GM13976 (cell line): Measurements from ENCODE around the gene MAPK12.

Experiments used
- DNase-seq: peaks from one replicate; pipeline ENCODE4 v3.0.0; 2012; ENCODE audit warnings: low spot score
- in situ Hi-C: fragments of 300-500 bp; cut with MboI; formaldehyde crosslinking; loops from one replicate; pipeline ENCODE4 v1.12.0; 2022; ENCODE audit warnings: low sequenced_read_pairs, mixed read lengths, inconsistent platforms; ENCODE audit not compliant: unreplicated experiment
- TF ChIP-seq, protein P1 (sequence below): IDR thresholded peaks from 2 replicates; pipeline ENCODE4 v1.5.1; 2012; ENCODE audit warnings: borderline replicate concordance, mild to moderate bottlenecking; ENCODE audit not compliant: insufficient read depth; ENCODE audit errors: extremely low read depth, missing control alignments, control extremely low read depth

The MAPK12 gene

GRCh38 chr22:50260801-50261614 is 475 bp downstream of the MAPK12 start:
- TF ChIP-seq, protein P1, sequence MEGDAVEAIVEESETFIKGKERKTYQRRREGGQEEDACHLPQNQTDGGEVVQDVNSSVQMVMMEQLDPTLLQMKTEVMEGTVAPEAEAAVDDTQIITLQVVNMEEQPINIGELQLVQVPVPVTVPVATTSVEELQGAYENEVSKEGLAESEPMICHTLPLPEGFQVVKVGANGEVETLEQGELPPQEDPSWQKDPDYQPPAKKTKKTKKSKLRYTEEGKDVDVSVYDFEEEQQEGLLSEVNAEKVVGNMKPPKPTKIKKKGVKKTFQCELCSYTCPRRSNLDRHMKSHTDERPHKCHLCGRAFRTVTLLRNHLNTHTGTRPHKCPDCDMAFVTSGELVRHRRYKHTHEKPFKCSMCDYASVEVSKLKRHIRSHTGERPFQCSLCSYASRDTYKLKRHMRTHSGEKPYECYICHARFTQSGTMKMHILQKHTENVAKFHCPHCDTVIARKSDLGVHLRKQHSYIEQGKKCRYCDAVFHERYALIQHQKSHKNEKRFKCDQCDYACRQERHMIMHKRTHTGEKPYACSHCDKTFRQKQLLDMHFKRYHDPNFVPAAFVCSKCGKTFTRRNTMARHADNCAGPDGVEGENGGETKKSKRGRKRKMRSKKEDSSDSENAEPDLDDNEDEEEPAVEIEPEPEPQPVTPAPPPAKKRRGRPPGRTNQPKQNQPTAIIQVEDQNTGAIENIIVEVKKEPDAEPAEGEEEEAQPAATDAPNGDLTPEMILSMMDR: no peak
- peak; percentile 81 for DNase-seq
- in situ Hi-C loops: no loop called here

GRCh38 chr22:50260434-50260800 is 1.1 kb downstream of the MAPK12 start:
- TF ChIP-seq, protein P1: no peak
- no peak for DNase-seq
- in situ Hi-C loops: no loop called here

- TF ChIP-seq, protein P1: no peak
- in situ Hi-C loops: no loop called here
These were observed 2.2 kb downstream of the MAPK12 start for GRCh38 chr22:50259302-50259701.

DNA sequence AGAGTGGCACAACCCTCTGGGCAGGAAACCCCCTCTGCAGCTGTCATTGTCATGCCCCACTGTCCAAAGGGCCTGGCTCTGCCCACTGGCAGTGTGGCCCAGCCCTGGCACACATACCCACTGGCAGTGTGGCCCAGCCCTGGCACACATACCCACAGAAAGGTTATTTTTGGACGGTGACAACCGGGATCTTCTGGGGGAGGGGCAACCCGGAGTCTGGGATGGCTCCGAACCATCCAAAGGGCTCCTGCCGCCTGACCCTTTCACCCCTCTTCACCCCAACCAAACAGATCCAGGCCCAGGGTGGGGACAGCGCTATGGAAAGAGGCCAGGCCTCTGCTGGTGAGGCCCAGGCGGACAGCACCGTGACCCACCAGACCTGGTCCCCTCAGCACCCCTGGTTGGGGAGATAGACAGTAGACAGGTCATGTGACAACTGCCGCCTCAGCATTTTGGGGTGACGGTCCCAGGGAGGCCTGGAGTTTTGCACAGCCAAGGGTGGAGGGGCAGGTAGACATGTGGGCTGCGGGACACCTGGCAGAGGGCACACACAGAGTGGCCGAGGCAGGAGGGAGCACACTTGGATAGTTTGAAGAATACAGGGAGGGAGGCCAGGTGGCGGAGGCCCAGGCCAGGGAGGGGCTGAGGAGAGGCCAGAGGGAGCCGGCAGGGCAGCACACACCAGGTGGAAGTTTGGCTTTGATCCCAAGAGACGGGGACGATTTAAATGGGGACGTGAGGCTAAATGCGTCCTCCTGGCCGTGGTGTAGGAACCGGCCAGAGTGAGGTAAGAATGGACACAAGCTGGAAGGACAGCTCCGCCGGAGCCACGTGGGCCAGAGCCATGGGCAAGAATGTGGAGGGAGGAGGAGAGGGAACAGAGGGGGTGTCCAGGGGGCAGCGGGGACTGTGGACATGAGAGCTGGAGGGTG is 2.9 kb downstream of the MAPK12 start:
- no peak for DNase-seq
- in situ Hi-C loops: no loop called here
- TF ChIP-seq, protein P1: no peak

More at GRCh38 chr22:50259302-50259701, 2.2 kb downstream of the MAPK12 start:
- DNase-seq: no peak

DNA sequence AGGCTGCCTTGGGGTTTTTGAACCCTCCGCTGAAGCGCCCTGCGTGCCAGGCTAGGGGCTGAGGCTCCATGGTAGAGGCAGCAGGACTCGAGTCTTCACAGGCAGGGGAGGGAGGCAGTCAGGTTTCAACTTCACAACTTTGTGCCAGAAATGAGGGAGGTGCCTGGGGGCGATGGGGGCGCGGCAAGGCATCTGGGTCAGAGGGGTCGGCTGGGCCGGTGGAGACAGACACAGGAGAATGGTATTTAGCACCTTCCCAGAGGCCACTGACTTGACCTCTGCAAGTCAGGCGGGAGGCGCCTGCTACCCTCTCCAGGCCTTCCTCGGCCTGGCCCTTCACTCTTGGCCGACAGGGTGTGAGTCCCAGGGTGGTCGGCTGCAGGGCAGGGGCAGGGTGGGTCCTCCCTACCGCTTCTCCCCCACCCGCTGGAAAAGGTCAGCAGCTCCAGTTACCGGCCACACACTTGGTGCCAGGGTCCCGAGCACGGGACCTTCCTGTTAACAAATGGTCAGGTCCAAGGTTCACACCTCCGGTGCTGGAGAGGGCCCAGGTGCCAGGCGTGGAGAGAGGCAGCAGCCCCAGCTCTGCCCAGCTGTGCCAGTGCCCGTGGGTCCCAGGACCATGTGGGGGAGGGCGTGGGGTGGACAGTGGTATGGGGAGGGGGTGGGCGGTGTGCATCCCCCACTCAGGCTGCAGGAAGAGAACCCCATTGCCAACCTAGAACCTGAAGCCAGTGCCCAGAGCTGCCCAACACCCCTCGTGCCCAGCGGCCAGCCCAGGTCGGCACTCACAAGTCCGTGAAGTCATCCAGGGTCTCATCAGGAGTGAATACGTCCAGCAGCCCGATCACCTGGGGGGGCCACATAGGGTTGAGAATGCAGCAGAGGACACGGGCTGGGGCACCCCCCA is 3.8 kb downstream of the MAPK12 start:
- TF ChIP-seq, protein P1: no peak
- no peak for DNase-seq
- in situ Hi-C loops: no loop called here

DNA sequence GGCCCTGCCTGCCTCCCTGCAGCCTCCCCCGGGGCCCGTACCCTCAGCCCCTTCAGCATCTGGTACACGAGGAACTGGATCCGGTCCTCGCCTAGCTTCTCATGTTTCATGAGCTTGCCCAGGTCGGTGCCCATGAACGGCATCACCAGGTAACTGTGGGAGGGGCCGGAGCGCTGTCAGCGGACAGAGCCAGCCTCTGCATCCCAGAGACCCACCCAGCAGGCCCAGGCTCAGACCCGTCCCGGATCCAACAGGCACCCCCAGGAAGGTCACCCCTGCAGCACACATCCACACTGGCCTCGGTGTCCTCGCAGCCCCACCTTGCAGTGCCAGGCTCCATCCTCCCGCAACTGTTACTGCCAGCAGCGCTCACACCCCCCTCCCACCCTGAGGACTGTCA is 4.4 kb downstream of the MAPK12 start:
- TF ChIP-seq, protein P1: no peak
- in situ Hi-C loops: no loop called here
- DNase-seq: no peak
